GM19372 (cell line): Measurements from ENCODE around the gene DNASE1.

ENCODE experiments used
- ATAC-seq: cut with Tn5 transposase; IDR thresholded peaks from one replicate; pipeline ENCODE4 v1.9.1; 2021; ENCODE audit warnings: mild to moderate bottlenecking, low read depth, moderate library complexity; ENCODE audit not compliant: unreplicated experiment

DNASE1 gene

DNA sequence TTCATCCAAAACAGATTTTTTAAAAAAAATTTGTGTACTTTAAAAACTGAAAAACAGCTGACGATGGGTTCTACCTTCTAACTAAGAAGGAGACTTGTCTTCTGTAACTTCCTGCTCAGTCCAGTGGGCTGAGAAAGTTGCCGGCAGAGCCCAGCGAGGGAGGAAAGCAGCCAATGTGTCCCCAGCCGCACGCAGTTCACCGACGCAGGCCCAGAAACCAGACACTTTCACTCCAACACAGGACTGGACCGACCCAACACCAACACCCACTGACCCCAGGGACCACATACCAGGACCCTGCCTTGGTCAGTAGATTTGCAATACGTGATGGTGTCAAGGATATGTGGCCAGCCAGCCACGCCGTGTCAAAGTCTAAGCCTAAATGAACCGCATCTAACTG is 37.3 kb downstream of the DNASE1 start:
- ATAC-seq: no peak

DNA sequence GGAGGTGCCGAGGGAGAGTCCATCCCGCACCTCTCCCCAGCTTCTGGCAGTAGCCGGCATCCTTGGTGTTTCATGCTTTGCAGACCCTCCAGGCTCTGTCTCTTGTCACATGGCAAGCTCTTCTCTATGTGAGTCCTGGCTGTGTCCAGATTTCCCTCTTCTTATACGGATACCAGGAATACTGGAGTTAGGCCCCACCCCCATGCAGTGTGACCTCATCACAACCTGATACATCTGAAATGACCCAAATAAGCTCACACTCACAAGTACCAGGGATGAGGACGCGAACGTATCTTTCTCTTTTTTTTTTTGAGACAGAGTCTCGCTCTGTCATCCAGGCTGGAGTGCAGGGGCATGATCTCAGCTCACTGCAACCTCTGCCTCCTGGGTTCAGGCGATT is 39.6 kb downstream of the DNASE1 start:
- ATAC-seq: no peak

DNA sequence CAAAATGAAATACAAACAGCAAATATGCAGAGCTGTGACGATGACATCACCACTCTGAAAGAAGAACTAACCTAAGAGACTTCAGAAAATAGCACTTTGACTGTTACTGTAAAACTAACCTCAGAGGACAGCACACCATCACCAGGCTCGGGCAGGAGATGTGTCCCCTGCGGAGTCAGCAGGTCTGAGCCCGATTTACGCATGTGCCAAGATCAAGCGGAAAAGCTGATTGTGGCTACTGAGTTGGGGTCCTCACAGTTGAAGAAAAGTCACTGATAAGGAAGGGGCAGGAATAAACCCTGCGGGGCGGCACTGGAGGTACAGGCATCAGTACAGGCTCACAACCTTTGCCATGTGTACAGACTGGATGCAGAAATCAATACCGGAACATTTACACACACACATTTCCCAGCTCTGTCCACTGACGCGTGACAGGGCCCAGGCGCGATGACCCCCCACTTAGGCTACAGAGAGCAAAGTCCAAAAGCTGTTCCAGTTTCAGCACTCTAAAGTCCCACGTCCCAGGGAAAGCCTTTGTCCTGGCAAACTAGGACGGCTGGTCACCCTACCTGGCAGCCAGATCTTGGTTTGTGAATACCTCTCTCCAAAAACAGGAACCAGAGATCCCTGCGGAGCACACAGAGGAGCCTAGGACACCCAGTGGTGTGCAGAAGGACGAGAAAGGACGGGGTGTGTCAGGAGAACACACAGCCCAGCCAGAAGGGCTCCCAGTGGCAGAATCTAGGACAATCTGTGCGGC is 41.3 kb downstream of the DNASE1 start:
- ATAC-seq: no peak

DNA sequence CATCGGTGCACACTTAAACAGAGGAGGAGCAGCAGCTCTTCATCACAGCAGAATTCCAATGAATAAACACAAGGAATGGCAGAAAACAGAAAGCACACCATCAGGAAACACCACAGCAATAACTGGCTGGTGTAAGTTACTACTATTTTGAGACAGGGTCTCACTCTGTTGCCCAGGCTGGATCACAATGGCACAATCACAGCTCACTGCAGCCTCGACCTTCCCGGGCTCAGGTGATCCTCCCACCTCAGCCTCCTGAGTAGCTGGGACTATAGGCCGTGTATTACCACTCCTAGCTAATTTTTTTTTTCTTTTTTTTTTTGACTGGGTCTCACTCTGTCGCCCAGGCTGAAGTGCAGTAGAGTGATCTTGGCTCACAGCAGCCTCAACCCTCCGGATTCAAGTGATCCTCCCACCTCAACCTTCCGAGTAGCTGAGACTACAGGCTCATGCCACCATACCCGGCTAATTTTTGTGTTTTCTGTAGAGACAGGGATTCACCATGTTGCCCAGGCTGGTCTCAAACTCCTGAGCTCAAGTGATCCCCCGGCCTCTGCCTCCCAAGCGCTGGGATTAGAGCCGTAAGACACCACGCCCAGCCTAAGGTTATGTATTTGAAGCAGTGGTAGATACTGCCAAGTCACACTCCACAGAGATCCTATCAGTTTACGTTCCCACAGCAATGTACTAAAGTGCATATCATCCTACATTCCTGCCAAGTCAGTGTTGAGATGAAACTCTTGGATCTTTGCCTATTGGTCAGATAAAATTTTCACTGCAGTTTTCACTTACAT is 42.1 kb downstream of the DNASE1 start:
- ATAC-seq: no peak

DNA sequence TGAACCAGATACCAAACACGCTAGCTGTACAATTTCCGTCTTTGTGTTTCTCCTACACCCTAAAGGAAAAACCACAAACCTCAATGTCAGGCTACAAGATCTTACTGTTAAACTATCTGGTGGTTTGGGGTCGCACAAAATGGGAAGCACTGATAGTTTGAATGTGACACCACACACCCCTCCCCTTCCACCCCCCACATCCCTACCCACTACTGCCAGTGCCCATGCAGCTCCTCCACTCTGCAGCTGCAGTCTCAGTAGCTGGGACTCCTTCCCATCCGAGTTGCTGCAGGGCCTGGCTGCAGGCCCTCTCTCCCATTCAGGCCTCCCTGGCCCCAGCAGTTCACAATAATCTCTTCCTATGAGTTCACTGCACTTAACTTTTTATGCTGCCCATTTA is 44.5 kb downstream of the DNASE1 start:
- no peak for ATAC-seq

DNA sequence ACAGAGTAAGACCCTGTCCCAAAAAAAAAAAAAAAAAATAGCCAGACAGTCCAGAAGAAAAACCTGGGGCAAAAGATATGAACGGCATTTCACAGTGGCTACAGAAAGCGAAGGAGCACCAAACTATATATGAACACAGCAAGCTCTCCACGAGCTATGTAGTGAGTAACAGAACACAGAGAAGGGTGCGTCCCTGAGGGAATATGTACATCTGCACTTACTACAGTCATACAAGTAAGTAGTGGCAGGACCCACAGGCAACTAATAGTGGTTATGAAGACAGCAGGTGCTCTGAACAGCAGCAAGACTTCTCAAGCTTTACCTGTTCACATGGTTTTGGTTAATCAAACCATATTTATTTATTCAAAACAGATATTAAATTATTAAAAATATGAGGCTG is 47.0 kb downstream of the DNASE1 start:
- no peak for ATAC-seq

DNA sequence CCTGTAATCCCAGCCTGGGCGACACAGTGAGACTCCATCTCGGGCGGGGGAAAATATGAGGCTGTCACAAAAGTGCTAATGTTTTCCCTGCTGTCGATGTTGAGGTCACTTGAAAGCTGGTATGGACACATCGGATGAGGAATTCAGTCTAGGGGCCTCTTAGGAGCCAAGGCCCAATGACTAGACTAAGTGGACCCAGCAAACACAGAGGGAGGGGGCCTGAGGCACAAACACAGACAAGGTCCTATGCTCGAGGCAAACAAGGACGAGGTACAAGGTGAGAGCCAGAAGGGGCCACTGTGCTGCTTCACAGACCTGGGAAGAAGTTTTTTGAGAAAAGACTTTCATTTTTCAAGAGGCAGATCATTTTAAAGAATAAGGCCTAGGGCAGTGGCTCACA is 47.6 kb downstream of the DNASE1 start:
- no peak for ATAC-seq

DNA sequence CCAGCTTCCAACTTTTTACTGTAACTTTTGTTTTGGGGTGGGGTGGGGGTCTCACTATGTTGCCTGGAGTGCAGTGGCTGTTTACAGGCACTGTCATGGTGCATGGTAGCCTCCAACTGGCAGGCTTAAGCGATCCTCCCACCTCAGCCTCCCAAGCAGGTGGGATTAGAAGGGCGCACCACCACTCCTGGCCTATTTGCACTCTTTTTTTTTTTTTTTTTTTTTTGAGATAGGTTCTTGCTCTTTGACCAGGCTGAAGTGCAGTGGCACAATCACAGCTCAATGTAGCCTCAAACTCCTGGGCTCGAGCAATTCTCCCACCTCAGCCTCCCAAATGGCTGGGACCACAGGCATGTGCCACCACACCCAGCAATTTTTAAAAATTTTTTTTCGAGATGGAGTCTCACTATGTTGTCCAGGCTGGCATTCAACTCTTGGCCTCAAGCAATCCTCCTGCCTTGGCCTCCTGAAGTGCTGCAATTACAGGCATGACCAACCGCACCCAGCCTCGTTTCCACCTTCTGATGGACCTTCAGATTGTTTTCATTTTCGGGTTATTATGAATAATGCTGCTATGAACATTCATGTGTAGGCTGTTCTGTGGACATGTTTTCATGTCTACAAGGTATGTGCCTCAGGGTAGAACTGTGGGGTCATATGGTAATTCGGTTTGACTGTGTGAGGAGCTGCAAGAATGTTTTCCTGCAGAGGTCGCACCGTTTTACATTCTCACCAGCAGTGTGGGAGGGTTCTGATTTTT is 51.9 kb downstream of the DNASE1 start:
- no peak for ATAC-seq
